DMS114 treated with DMSO at 0.1 percent for 48 hours (cell line): ENCODE data around the gene PTPA.
A peak's percentile ranks its signal among the peaks of the same experiment; 100 is the strongest.
"Not testable (repeated sequence)": the region's sequence is repeated elsewhere in the genome, so short reads cannot be mapped to it uniquely, and the experiment has no call there.

ENCODE experiments used
- DNase-seq: peaks from one replicate; lab custom pipeline; 2025; ENCODE audit not compliant: unreplicated experiment; lab: John Stamatoyannopoulos, UW

Gene PTPA

DNA sequence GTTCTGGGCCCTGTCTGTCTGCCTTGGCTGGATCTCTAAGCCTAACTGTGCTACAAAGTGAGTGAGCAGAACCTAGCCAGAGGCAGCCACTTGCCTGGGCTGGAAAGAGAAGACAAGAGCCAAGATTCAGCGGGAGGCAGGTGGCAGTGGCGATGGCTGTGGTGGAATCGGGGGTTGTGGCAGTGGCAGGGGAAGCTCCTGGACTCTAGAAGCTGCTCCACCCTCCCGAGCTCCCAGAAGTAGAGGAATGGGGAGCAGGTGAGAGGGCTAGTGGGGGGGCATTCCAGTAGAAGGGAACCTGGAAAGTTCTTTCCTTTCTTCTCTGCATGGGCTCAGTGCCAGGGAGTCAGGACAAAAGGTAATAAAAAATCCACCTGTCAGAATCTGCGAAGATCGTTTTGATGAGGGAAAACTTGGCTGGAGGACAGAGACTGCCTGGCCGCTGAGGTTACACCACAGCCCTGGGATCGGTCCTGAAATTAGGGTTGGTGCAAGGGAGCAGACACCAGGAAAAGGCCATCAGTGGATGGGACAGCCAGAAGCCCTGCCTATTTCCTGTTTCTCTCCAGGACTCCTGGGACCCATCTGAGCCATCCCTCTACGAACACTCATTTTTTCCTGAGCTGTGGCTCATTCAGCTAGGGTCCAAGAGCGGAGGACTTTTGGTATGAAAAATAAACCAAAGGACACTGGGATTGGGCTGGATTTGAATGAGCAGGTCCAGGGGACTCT, 2.2 kb upstream of the PTPA start:
- DNase-seq: no peak

DNA sequence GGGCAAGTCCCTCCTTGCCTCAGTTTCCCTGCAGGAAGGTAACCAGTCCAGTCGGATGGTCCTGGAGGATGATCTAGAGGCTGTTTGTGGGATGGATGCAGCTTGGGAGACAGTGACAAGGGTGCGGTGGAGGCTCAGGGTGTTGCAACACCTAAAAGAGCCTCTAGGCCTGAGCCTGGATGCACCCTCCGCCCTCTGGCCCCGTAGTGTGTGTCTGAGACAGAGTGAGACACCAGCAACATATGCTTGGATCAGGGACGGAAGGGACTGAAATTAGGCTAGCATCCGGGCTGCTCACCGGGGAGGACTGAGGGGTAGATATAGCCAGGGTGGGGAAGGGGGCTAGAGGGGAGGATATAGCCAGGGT, 1.7 kb upstream of the PTPA start:
- no peak for DNase-seq

DNA sequence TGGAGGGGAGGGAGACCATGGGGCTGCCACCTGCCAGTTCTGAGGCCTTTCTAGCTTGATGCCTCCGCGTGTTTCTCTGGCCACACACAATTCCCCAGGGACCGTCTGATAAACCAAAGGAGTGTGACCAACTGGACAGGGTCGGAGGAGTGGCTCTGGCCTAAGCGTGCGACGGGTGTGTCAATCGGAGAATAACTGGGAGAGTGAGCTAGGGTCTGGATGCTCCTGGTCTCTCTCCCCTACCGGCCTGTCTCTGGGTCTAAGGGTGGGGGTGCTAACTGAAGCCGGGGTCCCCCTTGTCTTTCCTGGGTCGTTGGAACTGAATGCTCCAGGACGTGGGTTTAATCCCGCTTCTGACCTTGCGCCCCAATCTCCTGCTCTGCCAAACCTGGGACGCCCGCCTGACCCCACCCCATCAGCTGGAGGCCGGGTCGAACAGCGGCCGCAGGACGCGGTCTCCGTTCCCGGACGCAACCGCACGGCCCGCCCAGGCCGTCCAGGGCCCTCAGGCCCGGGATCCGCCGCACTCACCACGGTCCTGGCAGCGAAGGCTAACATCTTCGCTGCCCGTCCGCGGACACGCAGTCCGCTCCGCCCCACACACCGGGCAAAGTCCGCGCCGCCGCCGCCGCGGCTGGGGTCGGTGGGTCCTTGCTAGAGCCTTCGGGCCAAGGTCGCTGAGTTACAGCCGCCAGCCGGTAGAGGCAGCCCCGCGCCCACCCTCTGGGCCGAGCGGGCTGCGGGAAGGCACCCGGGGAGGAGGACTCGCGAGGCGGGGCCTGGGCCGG, 1.1 kb upstream of the PTPA start:
- no peak for DNase-seq

DNA sequence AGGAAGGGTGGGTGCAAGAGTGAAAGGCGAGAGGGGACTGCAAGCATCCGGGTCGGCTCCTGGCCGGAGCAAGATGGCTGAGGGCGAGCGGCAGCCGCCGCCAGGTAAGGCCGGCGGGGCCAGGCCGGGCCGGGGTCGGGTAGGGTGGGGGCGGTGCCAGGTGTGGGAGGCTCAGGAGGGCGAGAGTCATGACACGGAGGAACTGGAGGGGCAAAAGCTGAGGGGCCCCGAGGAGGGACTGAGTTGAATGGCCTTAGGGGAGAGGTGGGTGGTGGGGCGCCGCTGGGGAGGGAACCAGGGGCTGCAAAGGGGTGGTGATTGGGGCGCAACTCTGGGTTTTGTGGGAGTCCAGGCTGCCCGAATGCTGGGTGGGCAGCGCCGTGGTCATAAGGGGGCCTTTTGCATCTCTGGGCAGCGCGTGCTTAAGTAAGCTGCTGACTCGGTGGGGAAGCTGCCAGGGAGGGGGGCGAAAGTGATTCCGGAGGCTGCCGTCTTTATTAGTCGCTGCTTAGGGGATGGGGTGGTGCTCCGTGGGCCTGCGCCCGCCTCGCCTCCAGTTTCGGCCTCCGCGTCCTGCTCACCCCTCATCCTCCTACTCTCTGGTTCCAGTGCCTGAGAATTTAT, 425 bp downstream of the PTPA start:
- no peak for DNase-seq

DNA sequence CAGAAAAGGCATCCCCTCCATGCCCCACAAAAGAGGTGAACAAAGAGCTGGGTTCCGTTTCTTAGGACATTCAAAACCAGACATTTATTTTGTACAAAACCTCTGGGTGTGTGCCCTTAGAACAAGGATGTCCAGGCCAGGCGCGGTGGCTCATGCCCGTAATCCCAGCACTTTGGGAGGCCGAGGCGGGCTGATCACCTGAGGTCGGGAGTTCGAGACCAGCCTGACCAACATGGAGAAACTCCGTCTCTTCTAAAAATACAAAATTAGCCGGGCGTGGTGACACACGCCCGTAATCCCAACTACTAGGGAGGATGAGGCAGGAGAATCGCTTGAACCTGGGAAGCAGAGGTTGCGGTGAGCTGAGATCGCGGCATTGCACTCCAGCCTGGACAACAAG, 1.3 kb downstream of the PTPA start:
- not testable (repeated sequence) for DNase-seq

DNA sequence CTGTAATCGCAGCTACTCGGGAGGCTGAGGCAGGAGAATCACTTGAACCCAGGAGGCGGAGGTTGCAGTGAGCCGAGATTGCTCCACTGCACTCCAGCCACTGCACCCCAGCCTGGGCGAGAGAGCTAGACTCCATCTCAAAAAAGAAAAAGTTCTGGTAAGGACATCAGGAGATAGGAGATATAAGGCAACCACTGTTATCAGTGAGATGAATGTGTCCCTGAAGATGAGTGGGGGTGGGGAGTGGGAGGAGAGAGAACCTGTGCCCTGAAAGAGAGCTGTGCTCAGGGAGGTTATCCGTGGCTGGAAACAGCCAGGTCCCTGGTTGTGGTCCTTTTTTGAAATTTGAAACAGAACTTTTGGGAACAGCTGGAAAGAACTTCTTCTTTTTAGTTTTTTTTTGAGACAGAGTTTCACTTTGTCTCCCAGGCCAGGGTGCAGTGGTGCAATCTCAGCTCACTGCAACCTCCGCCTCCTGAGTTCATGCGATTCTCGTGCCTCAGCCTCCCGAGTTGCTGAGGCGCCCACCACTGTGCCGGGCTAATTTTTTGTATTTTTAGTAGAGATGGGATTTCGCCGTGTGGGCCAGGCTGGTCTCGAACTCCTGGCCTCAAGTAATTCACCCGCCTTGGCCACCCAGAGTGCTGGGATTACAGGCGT, 2.6 kb downstream of the PTPA start:
- no peak for DNase-seq

DNA sequence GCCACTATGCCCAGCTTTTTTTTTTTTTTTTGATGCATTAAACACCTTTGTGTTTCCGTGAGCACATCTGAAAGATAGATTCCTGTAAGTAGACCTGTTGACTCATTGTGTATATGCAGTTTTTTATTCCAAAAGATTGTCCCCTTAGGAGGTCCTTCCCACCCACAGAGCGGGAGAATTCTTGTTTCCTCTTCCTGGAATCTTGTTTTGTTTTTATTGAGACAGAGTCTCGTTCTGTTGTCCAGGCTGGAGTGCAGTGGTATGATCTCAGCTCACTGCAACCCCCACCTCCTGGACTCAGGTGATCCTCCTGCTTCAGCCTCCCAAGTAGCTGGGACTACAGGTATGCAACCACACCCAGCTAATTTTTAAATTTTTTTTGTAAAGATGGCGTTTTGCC, 7.6 kb downstream of the PTPA start:
- no peak for DNase-seq

DNA sequence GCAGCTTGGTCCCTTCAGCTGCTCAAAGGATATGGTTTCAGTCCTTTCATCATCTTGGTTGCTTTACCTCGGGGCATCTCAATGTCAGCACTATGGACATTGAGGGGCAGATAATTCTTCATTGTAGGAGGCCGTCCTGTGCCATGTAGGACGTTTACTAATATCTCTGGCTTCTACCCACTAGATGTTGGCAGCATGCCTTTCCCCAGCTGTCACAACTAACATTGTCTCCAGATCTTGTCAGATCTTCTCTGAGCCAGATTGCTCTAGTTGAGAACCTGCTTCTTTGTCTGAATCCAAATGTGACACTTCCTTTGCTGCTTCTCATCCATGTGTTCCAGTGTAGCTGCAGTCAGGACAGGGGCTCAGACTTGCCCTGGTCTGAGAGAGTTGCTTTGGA, 10.3 kb downstream of the PTPA start:
- no peak for DNase-seq

DNA sequence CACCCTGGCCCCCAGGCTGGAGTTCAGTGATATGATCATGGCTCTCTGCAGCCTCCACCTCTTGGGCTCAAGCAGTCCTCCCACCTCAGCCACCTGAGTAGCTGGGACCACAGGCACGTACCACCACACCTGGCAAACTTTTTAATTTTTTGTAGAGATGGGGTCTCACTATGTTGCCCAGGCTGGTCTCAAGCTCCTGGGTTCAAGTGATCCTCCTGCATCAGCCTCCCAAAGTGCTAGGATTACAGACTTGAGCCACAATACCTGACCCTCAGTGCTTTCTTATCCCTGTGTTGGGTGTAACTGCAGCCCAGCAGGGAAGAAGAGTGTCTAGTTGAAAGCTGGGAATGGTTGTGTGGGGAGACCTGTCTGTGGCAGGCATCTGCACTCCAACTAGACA, 10.9 kb downstream of the PTPA start:
- no peak for DNase-seq

DNA sequence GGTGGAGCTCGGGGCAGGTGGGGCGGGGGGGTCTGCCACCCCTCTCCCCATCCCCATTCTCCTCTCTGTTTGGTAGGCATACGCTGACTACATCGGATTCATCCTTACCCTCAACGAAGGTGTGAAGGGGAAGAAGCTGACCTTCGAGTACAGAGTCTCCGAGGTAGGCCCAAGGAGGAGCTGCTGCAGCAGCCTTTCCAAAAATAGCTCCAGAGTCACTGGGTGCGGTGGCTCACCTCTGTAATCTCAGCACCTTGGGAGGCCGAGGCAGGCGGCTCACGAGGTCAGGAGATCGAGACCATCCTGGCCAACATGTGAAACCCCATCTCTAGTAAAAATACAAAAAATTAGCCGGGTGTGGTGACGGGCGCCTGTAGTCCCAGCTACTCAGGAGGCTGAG, 11.8 kb downstream of the PTPA start:
- not testable (repeated sequence) for DNase-seq

DNA sequence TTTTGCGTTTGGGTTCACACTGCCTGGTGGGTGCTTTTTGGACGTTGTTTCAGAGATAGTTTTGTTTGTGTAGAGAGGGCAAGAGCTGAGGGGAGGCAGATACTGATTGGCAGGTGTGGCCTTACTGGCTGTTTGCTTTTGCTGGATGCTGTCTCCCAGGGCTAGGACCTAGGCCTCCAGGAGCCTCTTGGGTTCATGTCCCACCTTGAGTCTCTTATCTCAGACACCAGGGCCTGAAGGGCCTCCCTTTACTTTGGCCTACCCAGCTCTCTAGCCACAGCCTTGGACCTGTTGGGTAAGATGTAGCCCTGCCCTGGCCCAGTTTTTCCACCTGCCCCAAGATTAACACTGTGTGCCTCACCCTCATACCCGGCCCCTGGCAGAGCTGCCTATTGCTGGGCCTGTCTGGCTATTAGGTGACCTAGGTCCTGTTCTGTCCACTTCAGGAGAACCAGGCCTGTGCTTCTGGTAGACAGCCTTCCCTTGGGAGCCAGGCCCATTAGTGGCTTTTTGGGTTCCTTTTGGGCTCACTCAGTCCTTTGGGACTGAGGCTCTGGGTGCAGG, 13.4 kb downstream of the PTPA start:
- no peak for DNase-seq

DNA sequence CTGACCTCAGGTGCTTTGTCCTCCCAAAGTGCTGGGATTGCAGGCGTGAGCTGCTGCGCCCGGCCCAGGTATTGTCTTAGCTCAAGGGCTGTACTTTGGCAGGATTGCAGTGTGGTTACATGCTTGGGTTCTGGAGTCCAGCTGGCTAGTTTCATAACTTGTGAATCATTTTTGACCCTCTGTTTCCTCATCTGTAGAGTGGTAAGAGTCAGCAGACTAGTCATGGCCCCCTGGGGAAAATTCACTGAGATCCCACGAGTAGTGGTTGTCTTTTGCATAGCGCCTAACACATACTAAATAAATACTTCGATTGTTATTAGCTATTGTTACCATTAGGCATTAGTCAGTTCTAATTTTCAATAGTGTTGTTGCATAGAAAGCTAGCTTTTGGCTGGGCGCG, 14.3 kb downstream of the PTPA start:
- no peak for DNase-seq

DNA sequence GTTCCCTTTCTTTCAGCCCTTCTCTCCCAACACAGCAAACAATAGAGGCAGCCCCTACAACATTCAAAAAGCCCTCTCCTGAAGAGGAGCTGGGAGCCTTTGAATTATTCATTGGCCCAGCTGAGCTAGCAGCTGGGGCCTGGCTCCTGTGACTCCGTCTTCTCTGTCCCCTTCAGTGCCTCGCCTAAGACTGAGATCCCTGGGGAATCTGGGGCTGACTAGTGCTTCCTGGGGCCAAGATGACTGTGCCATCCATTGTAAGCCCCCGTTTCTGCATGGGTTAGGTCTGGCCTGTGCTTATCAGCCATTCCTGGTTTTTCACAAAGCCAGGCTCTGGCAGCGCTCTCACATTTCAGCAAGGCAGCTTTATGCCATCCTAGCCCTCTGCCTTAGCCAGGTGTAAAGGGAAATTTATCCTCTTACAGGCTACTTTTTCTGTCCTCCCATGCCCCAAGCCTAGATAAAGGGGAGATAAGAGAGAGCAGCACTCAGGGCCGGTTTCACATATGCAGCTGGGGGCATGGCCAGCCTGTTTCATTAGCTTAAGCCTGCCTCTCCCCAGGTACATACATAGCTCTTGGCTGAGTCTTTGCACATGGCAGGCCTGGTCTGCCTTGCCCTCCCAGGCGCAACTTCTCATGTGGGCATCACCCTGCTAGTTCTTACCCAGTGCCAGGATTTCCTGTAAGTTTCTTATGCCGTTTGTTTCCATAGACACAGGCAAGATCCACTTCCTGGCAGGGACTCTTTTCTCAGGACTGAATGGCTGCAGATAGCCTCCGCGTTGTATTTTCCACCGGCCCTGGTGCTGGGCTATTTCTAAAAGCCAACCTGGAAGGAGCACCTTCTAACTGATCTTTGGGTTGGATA, 15.8 kb downstream of the PTPA start:
- no peak for DNase-seq

DNA sequence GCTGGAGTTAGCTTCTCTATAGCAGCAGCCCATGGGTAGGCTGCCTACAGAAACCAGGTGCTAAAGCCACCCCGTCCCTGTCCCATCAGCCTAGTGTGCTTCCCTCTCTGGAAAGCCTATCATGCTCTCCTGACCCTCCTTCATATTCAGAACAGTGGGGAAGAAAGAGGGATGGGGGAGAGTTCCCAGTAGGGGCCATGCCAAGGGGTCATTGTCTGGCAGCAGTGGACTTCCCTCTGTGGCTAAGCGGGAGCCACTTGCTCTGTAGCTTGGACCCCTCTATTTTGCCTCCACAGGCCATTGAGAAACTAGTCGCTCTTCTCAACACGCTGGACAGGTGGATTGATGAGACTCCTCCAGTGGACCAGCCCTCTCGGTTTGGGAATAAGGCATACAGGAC, 17.5 kb downstream of the PTPA start:
- DNase-seq: no peak

DNA sequence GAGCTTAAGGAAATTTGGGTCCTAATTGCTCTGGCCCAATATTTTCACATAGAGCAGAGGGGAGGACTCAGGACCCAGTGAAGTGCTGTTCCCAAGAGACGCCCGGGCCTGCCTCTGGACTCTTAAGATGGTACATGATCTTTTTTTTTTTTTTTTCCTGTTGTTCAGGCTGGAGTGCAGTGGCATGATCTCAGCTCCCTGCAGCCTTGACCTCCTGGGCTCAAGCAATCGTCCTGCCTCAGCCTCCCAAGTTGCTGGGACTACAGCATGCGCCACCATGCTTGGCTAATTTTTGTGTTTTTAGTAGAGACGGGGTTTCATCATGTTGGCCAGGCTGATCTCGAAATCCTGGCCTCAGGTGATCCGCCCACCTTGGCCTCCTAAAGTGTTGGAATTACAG, 19.1 kb downstream of the PTPA start:
- DNase-seq: not testable (repeated sequence)

DNA sequence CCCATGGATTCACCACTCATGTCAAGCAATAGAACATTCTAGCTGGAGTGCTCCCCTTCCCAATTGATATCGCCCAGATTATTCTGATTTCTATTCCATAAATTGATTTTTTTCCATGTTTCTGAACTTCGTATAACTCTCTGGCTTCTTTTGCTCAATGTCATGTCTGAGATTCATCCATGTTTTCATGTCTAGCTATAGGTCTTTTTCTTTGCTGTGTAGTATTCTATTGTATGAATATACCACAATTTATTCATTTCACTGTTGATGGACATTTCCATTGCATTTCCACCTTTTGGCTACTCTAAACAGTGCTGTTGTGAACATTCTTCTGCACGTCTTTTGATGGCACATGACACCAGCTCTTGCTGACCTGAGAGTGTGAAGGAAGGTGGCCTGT, 19.6 kb downstream of the PTPA start:
- no peak for DNase-seq

DNA sequence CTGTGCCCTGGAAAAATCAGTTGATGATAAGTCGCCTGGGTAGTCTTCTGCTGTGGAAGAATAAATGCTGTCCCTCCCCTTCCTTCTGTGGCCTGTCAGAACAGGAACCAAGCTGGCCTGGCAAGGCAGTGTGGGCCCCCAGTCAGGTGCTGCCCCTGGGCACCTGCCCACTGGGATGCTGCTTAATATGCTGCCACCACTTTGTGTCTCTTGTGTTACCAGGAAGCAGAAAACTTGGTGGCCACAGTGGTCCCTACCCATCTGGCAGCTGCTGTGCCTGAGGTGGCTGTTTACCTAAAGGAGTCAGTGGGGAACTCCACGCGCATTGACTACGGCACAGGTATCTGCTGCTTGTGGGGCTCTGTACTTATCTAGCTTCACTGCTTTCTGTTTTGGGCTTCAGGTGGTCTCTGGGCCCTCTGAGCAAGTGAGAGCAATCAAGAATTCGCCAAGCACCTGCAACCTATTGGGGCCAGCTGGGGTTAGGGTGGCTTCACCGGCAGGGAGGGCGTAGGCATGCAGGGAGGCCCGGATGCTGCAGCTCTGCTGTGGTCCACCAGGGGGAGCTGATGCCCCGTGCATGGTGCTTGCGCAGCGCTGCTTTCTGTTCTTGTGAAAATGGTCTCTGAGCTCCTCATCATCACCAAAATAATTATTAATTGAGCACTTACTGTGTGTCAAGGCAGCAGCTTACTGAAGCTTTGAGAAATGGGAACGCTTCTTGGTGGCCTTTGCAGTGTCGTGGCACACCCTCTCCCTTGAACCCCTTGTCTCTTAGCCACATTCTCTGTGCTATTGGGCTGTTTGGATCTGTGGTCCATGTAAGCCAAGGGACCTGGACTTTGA, 20.3 kb downstream of the PTPA start:
- DNase-seq: peak; percentile 29

DNA sequence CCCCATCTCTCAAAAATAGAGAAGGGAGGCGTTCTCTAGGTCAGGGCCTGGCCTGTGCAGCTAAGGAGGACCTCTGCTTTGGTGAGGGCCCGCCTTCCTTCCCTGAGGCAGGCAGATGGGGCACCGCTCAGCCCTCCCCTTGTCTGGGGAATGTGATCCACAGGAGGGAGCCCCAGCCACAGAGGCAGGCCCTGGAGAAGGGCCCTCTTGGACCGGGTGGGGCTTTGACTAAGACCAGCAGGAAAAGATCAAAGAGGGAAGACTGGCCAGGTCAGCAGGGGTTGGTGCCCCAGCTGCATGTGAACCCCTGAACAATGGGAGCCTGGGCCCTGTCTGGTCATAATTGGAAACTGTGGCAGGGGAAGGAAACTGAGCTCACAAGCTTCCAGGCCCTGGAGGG, 21.9 kb downstream of the PTPA start:
- DNase-seq: no peak

DNA sequence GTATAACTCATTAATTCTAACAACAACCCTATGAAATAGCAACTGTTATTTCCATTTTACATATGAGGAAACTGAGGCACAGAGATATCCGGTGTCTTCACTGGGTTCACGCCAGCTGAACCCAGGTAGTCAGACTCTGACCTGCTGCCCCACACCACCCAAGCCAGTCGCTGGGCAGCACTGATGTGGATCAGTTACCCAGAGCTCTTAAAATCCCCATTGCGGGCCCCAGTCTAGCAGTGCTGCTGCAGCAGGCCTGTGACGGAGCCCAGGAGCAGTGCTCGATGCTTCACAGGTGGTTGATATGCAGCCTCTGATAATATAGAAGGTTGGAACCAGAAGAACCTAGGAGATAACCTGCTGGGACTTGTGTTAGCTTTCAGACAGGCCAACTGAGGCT, 24.3 kb downstream of the PTPA start:
- DNase-seq: no peak
